NCI-H526 (cell line): ENCODE measurements around the gene SLCO4A1.

Experiments used
- DNase-seq, 2 experiments: peaks; one replicate each; lab custom pipeline; 2025; lab: John Stamatoyannopoulos, UW

The SLCO4A1 gene

DNA sequence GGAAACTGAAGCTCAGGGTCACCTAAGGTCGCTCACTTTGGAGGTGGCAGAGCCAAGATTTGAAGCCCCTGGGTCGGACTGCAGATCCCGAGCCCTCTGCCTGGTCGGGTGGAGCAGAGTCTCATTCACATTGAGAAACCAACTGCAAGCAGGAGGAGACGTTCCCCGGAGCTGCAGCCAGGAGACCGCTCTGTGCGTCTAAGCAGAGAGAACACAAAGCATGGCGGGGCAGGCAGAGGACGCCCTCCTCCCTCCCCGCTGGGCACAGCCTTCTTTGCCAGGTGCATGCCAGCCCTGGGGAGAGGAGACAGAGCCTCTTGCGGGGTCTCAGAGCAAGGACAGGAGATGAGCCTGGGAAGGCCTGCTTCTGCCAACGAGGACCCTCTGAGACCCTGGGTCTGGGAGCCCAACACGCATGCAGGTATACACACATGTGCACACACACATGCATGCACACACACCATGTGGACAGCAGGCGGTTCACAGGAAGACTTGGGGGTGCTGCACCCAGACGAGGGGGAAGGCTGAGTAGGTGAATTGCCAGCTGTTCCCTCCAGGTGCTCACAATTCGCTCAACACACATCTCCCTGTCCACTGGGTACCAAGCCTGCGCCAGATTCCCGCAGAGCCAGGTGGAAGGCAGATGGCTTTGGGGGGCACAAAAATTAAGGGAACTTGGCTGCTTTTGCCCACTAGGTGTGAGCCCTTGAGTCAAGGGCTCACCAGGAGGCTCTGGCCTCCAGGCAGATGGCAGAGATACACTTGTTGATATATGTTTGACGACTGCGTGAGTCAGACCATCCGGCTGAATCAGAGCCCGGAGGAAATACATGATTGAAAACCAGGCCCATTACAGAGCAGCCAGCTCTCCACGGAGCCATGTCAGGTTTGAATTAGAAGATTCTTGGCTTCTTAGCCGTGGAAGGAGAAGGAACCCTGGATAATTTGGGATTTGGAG is 60.9 kb downstream of the SLCO4A1 start:
- DNase-seq, result no peak

DNA sequence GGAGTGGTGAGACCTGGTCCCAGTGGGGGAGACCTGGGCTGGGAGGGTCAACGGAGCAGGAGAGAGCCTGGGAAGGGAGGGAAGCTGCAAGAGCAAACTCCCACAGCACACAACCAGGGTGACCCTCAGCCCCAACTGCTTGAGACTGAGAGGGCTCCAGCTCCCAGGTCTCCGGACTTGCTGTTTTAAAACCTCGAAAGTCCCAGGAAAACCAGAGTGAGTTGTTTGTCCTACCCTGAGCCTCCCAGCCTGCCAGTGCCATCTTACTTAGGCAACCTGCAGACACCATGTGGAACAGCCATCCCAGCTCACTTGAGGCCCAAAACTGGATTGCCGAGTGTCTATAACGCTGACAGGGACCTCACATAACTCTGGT is 61.5 kb downstream of the SLCO4A1 start:
- no peak for DNase-seq

DNA sequence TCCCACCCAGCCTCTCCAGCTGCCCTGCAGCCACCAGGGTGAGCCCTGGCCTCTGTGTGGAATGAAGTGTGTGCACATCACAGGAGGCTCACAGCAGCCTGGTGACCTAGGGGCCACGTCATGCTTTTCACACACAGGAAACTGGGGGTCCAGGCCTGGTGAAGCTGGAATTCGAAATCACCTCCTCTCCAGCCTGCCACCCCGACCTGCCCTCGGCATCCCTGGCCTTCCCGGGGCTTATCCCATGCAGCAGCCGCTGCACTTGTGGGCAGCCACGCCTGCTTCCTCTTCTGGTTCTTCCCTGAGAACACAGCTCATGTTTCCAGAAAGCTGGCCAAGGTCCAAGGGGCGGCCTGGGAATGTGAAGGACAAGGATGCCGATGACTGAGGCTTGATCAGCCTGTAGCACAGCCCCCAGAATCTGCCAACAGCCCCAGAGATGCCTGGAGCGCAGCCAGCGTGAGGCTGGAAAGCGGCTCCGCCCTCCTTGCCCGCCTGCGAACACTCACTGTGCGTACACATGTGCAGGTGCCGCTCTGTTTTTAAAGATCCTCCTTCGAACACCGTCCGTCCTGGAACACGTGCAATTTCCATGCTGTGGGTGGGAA is 62.1 kb downstream of the SLCO4A1 start:
- DNase-seq, result peak; percentile 28 to 58

DNA sequence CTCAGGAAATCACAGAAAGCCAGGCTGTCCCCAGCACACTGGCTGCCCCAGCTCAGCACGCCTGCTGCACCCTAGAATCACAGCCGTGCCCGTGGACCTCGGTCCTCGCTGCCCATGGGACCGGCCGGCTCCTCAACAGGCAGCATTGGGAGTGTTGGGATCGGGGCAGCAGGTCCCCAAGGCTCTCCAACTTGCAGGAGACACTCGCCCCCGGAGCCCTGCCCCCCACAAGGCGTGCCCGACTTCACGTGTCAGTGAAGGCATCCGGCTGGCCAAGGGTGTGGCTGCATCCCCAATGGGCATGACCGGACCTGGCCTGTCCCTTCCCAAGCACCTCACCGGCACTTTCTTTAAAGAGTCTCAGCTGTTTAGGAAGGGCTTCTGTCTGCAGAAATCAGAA is 63.3 kb downstream of the SLCO4A1 start:
- DNase-seq, result no peak

DNA sequence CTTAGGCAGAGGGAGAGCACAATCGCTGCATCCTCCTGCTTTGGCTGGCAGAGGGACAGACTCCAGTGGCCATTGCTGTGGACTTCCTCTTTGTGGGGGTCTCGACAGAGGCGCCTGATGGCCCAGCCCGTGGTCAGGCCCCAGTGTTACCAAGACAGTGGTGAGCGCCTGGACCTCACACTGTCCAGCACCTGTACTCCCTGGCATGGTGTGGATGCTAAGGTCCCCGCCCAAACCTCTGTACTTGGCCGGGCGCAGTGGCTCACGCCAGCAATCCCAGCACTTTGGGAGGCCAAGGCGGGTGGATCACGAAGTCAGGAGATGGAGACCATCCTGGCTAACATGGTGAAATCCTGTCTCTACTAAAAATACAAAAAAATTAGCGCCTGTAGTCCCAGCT is 64.0 kb downstream of the SLCO4A1 start:
- no peak for DNase-seq

DNA sequence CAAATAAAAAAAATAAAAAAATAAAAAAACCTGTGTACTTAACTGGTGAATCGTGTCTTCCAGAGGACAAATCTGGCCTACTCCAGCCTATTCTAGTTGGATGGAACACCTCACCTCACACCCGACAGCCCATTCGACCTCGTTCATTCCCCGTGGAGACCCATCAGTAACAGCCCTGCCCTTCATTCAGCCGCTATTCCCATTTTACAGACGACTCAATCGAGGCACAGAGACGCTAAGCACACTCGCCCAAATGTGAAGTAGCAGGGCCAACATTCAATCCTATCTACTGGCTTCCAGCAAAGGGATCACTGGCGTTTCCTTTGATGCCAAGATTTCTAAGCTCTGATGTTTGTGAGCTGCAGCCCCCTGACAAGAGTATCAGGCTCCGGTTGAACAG is 64.6 kb downstream of the SLCO4A1 start:
- no peak for DNase-seq

DNA sequence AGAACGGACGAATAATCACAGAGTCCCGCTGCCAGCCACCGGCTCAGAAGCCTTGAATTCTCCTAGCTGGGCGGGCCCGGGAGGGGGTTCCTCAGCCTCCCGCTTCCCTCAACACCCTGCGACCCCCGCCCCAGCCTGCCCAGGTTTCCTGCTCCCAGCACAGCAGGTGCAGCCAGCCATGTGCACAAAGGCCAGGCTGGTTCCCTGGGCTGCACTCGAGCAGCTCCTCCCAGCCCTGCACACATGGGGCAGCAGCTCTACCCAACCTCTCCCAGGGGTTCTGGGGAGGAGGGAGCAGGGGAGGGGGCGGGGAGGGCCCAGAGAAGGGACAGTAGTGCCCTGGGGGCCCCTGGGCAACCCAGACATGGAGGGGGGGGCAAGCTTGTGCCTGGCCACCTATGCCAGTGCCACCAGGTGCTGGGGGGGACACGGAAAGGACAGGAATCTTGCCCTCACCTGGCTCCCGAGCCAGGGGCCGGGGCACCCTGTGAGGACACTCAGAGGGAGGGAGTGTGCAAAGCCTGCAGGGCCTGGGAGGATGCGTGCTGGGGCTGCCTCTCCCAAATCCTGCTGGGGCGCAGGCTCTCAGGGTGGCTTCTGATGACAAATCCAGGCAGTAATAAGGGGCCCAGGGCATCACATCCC is 65.1 kb downstream of the SLCO4A1 start:
- peak in 1 of 2 experiments; percentile 39 for DNase-seq

DNA sequence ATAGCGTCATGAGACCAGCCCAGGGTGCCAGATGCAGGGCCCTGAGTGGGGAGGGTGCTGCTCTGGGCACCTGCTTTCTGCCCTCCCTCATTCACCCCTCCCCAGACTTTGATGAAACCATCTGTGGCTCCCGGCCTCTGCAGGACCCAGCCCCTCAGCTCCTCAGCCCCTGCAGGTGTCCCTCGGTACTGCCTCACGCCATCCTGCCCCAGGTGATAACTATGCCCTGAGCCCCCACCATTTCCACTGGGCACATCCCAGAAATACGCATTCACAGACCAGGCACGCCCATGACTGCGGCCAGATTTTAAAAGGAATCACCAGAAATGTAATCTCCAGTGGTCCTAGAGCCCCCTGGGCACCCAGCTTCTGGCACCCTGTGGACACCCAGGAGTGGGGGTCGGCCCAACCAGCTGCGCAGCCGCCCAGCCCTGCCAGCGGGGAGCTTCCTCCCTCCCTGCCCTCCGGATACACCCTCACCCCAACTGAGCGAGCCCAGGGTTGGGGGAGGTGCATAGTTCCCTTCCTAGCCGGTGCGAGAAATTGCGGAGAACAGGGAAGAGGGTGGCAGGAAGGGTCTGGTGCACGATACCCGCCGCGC is 65.7 kb downstream of the SLCO4A1 start:
- DNase-seq, result peak in 1 of 2 experiments; percentile 73

DNA sequence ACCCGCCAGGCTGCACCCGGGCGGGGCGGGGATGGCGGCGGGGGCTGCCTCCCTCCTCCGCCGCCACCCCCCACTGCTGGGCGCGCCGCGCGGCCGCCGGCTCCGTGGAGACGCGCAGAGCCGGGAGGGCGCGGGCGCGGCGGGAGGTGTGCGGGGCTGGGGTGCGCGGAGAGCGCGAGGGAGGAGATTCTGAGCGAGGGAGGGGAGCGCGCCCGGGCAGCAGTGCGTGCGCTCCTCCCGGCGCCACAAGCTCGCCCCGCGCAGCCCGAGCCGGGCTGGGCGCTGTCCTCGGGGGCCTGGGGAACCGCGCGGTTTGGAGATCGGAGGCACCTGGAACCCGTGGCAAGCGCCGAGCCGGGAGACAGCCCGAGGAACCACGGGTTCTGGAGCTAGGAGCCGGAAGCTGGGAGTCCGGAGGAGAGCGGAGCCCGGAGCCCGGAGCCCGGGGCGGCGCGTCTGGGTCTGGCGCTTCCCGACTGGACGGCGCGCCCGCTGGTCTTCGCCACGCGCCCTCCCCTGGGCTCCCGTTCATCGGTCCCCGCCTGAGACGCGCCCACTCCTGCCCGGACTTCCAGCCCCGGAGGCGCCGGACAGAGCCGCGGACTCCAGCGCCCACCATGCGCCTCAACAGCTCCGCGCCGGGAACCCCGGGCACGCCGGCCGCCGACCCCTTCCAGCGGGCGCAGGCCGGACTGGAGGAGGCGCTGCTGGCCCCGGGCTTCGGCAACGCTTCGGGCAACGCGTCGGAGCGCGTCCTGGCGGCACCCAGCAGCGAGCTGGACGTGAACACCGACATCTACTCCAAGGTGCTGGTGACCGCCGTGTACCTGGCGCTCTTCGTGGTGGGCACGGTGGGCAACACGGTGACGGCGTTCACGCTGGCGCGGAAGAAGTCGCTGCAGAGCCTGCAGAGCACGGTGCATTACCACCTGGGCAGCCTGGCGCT is 66.6 kb downstream of the SLCO4A1 start, which contains the start of gene NTSR1:
TSS of gene NTSR1 (plus strand) at position 246 of the 946 bp plus-strand sequence. CDS start at position 618, 372 bp downstream.
- DNase-seq, result peak in 1 of 2 experiments; percentile 37

DNA sequence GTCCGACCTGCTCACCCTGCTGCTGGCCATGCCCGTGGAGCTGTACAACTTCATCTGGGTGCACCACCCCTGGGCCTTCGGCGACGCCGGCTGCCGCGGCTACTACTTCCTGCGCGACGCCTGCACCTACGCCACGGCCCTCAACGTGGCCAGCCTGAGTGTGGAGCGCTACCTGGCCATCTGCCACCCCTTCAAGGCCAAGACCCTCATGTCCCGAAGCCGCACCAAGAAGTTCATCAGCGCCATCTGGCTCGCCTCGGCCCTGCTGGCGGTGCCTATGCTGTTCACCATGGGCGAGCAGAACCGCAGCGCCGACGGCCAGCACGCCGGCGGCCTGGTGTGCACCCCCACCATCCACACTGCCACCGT is 67.2 kb downstream of the SLCO4A1 start:
- no peak for DNase-seq

DNA sequence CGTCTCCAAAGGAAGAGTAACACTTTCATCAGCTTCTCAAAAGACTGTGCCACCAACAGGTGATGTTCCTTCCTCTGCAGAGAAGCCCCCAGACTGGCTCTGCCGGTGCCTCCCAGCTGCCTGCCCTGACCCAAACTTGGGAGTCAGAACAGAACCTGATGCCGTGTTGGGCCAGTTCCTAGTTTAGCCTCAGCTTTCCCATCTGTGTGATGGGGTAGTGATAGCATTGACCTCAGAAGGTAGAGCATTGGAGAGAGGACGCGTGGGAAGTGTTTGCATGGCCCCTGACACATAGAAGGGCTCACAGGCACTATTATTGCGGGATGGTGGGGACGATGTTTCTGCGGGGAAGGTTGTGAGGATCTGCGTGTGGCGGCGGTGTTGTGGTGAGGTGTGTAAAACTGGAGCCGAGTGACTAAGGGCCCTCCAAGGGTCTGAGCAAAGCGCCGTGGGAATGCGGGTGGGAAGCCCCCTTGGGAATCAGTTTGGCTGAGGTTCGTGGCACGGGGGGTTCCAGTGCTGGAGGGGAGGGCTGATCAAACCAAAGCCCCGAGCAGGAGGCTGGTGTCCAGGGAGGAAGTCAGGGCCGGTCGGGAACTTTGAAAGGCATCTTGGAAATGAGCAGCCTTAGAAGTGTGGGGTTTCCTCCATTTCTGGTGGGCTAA is 68.0 kb downstream of the SLCO4A1 start:
- no peak for DNase-seq

DNA sequence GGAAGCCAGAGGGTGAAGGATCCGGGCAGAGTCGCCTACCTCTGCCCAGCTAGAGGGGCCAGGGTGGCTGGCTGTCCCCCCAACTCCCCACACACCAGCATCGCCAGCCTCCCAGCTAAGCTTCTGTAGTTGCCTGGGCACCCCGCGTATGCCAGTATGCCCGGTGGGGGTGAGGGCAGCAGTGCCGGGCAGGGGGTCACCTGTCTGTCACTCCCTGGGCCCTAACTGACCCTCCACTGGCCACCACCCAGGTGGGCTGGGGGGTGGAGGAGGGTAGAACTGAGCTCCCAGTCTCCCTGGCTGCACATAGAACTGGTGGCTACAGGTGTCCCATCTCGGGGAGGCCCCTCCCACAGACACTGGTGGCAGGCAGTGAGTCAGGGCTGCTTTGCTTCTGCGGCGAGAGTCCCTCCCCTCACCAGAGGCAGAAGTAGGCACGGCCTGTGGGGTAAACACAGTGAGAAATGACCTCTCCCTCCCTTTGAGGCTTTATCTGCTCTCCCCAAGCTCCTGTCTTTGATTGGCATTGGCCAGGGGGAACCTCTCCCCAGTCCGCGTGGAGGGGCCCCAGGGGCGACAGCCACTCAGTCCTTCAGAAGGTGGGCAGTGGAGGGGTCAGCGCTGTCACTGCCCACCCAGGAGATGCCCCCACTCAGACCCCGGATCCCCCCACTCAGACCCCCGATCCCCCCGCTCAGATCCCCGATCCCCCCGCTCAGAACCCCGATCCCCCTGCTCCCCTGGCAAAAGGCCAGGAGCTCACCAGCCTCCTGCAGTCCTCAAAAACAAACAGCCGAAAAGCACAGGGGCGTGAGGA is 68.8 kb downstream of the SLCO4A1 start:
- peak in 1 of 2 experiments; percentile 36 for DNase-seq

DNA sequence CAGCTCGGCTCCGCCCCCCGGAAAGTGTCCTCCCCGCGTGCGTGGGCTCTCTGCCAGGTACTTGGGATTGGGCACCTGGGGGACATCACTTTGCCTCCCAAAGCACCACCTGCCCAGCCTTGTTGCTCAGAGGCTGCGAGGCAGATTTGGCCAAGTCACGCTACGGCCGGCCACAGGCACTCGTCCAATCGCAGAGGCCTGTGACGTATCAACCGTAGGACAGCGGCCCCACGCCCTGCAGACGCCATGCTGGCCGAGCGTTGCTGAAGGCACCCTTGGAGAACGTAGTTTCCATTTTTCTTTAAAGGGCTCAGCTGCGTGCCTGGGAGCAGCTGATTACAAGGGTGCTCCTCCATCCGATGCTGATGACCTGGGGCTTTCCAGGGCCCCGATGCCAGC is 69.4 kb downstream of the SLCO4A1 start:
- DNase-seq, result no peak

DNA sequence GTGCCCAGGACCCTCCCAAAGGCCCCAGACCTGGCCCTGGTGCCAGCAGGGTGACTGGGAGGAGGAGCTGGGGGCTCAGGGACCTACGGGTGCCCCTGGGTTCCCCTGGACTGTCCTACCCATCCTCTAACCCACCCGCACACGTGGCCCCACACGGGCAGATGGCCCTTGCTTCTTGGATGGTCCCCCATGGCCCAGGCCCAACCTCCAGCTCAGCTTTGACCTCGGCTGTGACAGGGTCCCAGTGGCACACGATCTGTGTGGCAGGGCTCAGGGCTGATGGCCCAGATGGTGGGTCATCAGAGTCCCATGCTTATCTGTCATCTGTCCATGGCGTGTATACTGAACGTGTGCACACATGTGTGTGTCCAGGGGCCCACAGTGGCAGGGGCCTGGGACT is 70.3 kb downstream of the SLCO4A1 start:
- DNase-seq, result no peak

DNA sequence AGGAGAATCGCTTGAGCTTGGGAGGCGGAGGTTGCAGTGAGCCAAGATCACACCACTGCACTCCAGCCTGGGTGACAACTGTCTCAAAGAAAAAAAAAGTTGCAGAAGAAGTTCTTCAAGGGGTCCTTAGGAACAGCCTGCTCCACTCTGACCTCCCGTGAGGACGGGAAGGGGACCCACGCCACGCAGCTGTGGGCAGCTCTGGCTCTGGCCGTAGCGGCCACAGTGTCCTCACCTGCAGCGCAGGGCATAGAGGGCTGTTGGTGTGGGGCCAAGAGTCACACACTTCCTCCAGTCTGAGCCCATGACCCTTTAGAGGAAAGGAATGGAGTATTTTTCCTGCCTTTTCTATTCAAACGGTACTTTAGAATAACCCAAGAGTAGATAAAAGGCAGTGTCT is 71.7 kb downstream of the SLCO4A1 start:
- DNase-seq, result no peak

DNA sequence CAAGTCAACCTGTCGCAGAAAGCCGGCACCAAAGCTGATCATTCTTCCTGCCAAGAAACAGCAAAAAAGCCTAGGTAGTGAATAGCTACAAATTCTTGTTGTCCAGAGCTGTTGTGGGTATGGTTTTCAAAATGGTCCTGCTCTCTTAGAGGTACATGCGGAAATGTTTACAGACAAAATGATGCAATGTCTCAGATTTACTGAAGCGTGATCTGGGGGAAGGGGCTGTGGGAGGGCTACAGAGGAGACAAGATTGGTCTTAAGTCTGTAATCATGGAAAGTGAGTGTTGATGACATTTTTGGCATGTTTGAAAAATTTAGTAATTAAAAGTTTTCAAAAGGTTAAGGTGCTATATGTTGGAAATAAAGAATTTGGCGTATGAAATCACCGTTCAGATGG is 72.5 kb downstream of the SLCO4A1 start:
- DNase-seq, result no peak

DNA sequence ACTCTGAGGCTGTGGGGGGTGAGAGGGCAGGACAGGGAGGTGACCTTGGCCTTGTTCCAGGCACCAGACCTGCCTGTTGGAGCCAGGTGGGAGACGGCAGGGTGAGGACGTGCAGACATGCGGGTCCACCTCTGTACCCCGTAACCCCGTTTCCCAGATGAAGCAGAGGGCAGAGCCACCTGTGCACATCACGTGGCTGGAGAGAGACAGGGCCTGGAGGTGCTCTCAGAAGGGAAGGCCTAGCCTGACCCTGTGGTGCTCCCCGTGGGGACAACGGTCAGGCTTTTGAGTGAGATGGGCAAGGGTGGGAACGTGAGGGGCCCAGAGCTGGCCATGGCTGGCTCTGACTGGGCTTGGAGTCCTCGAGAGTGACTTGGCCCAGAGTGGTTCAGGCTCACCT is 72.9 kb downstream of the SLCO4A1 start:
- DNase-seq, result no peak

DNA sequence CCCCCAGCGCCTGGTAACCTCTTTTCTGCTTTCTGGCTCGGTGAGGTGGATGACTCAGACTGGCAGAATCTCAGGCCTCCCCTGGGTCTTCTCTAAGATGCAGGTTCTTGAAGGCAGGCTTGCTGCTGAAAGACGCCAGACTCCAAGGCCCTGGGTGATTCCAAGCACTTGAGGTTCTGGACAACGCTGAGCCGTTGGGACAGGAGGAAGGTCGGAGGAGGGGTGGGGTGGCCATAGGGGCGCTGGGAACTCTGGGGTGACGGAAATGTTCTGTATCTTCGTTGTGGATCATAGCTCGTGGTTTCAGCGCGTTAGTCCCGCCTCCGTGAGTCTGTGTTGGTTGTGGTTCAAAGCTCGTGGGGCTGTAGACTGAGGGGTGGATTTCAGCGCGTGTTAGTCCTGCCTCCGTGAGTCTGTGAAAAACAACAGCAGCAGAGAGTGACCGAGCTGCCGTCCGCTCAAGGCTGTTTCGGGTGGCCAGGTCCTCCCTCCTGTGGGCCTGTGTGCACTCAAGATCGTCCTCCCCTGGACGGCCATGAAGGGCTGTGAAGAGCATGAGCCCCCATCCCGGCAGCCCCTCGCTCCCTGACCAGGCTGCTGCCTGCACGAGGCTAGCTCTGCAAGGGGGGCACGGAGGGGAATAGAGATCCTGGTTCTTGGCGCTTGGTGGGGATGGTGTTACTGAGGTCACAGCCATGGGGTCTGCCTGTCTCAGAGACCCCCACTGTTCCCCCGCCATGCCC is 74.1 kb downstream of the SLCO4A1 start:
- DNase-seq, result no peak

DNA sequence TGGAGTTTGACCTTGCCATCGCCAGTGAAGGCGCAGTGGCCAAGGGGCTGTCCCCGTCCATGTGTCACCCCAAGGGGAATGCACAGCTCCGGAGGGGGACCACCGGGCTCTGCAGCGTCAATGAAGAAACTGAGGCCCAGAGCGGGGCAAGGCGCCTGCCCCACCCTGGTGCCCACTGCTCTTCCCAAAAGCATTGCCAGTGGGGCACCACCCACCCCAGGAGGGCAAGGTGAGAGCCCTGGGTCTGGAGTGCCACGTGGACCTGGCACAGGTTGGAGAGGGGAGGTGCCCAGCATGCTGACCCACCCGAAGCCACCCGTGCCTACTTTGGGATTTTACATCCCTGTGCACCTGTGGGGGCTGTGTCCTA is 74.6 kb downstream of the SLCO4A1 start:
- no peak for DNase-seq
